ENCODE results near the gene ZNF492.
"Not testable (repeated sequence)": the region's sequence is repeated elsewhere in the genome, so short reads cannot be mapped to it uniquely, and the experiment has no call there.

The ZNF492 gene

DNA sequence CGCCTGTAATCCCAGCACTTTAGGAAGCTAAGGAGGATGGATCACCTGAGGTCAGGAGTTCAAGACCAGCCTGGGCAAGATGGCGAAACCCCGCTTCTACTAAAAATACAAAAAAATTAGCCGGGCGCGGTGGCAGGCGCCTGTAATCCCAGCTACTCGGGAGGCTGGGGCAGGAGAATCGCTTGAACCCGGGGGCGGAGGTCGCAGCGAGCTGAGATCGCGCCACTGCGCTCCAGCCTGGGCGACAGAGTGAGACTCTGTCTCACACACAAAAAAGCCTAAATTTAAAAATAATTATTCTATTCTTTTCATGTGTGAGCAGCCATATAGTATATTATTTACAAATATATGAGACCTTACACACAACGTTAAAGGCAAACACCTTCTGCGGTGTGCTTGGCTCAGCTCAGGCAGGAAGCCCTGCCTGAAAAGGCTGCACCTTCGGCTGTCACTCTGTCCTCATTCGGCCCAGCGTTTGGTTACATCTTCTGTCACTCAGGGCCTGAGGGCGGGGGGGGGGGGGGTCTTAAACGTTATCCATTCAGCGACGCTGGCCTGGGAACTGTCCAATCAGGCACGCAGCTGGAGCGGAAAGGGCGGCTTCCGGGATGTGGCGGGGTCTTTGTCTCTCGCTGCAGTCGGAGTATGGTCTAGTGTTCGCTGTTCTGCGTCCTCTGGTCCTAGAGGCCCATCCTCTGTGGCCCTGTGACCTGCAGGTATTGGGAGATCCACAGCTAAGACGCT is at the start of gene ZNF492:
TSS of gene ZNF492 (plus strand) at position 619 of the 744 bp plus-strand sequence. CDS start 19,076 bp downstream, outside the sequence.
- DNase-seq: peak; percentile 81

DNA sequence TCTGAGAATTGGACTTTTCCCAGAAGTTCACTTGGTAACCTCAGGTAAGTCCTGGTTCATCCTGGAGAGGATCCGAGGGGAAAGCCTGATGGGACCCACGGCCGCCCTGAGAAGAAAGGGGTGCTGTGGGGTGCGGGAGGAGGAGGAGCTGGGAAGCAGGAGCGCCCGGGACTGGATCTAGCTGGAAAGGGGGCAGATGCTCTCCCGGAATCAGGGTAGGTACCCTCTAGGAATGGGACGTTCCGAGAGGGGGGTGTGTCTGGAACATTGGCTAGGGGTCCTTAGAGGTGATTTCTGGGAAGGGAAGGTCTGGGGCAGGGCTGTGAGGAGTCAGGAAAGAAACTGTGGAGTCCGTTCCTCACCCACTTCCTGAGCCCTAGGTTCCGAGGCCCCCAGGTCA is 38.7 kb upstream of the ZNF492 start:
- no peak for DNase-seq

DNA sequence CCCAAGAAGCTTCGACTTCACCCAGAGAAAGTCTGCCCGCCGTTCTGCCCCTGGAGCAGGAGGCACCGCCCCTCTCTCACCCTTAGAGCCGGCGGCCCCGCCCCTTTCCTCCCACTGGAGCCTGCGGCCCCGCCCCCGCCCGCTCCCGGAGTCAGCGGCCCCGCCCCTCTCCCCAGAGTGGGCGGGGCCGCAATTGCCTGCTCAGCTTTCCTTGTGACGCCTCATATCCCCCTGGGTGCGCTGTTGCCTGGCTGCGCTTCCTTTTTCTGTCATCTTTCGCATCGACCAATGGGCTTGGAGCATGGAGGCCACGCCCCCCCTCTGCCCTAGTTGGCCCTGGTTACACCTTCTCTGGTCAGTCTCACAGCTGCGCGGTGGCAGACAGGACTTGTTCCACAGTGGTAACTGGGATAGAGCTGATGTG is 38.2 kb upstream of the ZNF492 start:
- no peak for DNase-seq

DNA sequence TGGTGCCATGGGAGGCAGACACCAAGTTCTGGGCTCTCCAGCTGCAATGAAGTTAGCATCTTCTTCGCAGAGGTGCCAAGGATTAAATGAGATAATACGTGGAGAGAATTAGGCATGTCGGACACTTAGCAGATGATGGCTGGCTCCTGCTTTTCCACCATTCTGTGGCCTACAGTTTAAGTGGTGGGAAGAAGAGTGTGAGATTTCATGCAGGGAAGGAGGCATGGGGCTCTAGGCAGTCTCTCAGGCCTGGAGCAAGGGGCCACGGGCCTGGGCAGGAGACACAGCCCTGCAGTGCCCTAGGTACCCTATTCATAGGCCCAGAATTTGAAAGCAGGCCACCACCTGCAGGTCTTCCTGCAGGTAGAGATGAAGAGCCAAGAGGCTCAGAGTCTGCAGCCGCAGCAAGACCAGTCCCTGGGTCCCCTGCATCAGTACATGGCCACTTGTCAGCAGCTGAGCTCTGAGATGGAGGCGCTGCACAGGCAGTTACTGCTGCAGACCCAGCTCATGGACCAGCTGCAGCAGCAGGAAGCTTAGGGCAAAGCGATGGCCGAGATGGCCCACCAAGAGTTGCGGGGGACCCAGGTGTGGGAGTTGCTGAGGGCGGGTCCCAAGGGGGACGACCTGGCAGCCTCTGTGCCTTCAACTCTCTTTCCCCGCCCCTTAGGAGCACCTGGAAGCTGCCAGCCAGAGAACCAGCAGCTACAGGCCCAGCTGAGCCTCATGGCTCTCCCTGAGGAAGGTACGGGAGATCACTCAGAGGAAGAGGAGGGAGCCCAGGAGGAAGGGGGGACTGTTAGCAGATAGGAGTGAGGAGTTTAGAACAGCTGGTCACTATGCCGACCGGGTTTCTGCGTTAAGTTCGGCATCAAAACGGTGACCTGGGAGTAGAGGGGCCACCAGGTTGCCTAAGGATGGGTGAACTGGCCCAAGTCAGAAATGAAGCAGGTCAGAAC is 33.2 kb upstream of the ZNF492 start:
- DNase-seq: no peak

DNA sequence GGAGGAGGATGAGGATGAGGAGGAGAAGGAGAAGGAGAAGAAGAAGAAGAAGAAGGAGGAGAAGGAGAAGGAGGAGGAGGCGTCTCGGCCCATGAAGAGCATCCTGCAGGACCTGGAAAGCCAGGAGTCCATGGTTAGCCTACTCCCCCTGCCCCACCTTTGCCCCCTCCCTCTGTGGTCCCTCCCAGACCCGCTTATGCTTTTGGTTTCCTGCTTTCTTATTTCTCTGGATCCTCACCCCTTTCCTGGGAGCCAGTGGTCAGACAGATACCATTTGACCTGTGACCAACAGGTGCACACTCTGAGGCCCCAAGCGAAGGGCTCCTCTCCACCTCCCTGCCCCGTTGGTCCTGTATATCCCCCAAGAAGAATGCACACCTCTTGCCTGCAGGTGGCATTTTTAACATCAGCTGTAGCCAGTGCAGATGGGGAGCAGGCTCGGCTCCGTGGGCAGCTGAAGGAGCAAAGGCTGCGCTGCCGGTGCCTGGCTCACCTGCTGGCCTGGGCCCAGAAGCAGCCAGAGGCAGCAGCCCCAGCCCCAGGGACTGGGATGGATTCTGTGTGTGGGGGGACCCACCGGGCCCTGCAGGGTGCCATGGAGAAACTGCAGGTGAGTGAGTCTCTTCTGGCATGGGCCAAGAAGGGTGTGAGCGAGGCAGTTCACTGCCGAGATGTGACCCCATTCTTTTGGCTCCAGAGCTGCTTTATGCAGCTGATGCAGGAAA is 32.1 kb upstream of the ZNF492 start:
- DNase-seq: no peak

DNA sequence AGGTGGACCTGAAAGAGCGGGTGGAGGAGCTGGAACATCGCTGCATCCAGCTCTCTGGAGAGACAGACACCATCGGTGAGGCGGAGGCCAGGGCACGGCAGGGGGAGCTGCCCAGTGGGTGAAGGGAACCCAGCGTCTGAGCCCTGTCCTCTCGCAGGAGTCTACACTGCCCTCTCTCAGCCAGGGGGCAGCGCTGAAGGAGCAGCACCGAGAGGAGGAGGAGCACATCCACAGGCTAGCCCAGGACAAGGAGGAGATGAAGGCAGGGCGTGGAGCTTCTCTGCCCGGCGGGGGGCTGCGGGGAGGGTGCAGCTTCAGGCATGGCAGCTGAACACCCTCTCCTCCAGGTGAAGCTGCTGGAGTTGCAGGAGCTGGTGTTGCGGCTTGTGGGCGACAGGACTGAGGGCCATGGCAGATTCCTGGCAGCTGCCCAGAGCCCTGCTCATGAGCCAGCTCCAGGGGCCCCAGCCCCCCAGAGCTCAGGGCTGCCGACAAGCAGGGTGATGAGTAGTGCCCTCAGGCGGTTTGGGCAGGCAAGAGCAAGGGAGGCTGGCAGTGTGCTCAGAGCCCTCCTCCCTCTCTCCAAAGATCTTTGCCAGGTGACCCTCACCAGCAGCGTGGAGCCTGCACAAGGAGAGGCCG is 31.4 kb upstream of the ZNF492 start:
- DNase-seq: no peak

DNA sequence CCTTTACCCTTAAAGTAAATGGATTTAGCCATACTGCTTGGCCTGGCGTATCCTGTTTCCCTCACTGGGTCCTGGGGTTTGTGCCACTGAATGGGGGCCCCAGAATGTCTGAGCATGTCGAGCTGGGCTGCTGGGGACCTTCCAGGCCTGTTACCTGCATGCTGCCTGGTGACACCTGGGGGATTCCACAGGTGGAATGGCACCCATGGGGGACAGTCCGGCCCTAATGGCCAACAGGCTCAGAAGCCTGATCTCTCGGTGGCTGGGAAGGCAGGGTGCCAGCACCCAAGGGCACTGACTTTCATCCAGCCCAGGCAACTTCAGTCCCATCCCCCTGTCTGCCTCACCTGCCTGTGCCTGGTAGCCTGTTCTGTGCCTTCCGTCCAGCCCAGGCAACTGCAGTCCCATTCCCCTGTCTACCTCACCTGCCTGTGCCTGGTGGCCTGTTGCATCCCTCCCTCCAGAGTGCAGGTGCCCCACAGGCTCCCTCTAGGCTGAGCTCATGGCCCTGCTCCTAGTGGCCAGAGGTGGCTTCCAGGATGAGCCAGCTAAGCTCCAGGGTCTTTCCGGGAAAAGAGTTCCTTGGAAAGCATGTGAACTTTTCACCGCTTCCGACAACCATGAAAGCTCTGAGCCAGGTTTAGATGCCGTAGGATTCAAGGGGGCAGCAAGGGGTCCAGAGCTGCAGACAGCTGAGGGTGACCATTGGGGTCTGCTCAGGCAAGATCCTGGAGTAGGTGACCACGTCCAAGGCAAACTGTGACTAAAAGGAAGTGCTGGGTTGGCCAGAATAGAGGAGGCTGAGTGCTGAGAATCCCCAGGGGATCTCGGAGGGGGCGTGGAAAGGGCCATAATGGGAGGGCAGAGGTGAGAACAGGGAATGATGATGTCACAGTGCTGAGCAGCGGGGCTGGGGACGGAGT is 30.3 kb upstream of the ZNF492 start:
- no peak for DNase-seq

DNA sequence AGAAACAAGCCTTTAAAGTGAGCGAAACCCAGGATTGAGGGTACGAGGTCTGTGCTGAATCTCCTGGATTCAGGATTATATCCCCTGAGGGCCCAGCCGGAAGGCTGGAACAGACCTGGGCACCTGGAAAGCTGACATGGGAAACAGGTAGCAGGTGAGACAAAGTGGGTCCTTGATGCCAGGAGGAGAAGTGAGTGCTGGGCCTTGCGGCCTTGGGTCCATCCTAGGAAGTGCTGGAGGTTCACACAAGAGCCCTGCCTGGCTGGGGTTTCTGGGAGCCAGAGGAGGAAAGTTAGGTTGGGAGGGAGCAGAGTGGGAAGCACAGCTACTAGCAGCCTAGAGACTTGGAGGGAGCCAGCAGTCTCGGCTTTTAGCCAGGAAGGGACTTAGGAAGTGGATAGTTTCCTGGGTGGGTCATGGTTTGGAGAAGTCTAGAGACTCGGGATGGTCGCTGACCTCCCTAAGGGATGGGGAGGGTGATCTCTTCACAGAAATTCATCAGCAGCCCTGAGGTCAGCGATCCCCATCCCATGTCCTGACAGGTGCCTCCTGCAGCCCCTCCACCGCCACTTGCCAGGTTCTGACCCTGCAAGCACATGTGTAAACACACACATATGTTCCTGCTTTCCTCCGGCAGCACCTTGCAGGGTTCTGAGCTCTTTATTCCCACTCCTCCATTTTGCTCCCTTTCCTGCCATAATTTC is 29.4 kb upstream of the ZNF492 start:
- no peak for DNase-seq

DNA sequence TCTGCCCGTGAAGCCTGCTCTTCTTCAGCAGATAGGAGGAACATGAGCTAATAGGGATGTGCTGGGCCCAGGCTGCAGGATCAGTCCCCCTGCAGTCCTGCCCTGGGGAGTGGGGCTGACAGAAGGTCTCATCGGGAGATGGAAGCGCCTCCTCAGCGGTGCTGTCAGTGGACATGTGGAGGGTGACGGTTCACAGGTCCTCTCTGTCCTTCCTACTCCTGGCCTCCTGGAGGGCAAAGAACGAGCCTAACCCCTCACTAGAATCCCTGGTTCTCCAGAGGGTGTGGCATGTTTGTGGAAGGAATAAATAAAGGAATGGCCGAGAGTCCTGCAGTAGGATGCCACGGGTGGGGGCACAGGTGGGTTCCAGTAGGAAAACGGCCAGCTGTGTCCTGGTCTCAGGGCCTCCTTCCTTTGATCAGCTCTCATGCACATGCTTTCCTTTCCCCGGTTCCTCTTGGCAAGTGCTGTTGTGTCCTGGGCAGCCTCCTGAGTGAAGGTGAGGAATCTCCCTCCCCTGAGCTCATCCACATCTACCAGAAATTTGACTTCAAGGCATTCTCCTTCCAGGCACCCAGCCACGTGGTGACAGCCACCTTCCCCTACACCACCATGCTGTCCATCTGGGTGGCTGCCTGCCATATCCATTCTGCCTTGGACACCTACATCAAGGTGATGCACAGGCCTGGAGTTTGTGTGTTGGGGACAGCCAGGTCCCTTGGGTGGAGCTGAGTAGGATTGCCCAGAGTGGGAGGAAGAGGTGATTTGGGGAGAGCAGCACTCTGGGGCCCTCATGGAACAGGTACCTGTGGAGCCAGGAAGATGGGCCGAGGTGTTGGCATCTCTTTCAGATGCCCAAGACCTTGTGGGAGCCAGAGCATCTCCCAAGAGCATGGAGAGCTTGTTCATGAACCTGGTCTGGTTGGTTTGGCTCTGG is 28.6 kb upstream of the ZNF492 start:
- DNase-seq: no peak

DNA sequence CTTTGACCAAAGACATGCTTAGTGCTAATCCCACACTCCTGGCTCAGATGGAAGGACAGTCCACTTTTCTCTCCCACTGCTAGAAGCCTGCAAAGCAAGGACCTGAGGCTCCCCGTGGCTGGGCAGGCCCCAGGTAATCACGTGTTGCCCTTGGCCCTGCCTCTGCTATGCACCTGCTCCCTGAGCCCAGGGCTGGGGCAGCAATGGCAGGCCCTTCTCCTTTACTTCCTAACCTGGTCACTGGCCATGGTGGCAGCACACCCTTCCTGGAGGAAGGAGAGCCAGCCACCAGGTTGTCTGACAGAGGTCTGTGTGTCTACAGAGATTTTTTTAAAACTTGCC is 27.9 kb upstream of the ZNF492 start:
- no peak for DNase-seq

DNA sequence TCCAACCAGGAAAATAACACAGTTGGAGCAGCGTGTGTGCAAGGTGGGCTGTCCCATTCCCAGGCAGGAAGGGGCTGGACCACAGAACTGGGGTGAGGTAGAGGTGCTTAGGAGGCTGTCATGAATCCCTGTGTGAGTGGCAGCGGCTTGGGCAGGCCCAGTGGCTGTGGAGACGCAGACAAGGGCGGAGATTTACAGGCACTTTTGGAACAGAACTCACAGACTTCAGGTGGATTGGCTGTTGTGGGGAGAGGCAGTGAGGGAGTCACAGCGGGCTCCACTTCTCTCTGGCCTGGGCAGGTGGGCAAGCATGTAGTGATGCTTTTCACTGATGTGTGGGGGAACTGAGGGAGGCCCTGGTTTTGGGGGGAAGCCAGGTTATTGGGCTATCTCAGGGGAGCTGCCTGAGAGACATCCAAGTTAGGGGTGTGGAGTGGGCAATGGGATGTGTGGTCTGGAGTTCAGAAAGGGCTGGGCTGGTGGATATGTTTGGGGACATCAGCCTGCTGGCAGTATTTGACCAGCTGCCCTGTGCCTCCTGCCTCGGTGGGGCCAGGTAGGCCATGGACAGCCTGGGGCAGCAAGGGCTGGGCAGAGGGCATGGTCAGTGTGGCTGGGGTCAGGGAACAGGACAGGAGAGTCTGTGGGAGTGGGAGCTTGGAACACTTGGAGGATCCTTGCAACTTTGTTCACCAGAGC is 27.0 kb upstream of the ZNF492 start:
- no peak for DNase-seq

DNA sequence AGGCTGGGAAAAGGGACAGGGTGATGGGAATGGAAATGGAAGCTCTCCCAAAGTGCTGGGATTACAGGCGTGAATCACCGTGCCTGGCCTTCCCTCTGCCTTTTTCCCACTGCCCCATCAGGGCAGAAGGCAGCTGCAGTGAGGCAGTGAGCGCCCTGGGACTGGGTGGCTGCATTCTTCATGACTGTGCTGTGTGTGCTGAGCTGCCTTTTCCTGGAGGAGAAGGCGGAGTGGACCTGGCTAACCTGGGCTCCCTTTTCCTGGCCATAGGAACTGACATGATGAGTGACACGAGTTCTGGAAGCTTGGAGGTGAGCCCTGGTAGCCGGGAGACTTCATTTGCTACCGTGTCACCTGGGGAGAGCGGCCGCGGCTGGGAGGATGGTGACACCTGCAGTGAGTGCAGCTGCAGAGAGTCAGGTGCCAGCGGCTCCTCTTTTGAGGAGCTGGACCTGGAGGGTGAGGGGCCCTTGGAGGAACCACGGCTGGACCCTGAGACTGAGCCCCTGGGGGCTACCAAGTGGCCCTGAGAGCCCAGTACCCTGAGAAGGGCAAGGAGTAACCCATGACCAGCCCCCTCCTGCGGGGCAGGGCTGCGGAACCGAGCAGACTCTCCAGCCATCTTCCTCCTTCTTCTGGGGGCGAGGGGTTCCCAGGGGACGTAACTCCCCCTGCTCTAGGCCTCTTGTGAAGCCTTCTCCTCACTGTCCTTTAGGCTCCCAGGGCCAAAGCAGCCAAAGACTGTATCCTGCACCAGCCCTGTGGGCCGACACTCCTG is 26.3 kb upstream of the ZNF492 start:
- DNase-seq: no peak

DNA sequence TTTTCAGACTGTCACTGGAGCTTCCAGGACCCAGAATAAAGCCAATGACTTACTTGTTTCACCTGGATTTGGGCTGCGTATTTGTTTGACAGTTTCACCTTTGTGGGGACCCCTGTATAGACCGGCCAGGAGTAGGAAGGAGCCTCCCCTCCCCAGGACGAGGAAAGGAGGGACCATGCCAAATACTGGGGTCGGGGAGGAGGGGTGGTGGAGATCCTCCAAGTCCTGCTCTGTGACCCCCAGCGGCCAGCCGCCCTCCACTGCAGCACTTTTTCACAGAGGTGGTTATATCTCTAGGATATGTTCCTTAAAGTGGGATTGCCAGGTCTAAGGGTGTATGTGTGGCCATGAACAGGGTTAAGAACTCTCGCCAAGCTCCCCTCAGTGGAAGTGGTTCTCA is 25.7 kb upstream of the ZNF492 start:
- DNase-seq: no peak

DNA sequence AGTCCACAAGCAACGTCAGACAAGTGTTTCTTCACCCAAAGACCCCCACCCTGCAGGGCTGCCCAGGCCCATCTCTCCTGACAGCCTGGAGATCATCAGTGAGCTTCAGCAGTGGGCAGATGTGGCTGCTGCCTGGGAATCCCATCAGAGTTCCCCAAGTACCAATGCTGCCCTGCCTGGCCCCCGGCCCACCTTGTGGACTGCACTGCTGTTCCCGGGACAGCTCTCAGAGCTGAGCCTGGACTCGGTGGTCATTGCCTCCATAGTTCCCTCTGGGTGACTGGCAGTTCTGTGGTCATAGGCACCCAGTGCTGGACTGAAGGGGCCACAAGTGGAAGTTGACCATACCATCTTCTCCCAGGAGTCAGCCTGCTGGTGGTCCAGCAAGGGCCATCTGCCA is 24.5 kb upstream of the ZNF492 start:
- no peak for DNase-seq

DNA sequence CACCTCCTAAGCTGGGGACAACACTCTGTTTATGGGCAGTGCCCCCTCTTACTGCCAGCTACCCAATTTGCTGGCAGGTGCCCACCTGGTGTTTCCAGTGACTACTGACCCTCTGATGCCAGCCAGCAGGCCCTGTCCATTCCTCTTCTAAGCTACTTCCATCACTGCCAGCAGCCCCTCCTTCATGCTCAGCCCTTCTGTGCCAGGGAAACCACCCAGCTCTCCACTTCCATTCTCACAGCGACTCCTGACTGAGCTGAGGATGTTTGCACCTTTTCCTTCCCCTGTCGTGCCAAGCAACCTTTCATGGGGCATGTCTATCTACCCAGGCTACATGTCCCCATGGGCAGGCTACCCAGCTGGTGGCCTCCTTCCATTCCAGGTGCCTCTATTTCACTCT is 24.0 kb upstream of the ZNF492 start:
- no peak for DNase-seq

DNA sequence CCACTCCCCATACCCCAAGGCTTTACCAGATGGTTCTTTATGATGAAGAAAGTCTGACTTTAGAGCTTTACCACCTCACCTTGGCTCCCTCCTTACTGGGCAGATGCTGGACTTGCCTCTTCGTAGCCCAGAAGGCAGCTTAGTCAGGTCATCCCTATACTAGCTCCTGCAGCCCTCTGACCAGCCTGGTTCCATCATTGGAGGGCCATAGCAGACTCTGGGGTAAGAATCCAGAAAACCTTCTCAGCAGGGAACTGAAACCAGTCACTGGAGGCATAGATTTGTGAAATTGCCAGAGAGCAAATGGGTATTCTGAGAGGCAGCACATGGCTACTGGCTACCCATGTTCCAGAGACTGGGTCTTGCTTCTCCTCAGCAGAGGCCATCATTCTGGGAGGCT is 21.8 kb upstream of the ZNF492 start:
- DNase-seq: no peak

DNA sequence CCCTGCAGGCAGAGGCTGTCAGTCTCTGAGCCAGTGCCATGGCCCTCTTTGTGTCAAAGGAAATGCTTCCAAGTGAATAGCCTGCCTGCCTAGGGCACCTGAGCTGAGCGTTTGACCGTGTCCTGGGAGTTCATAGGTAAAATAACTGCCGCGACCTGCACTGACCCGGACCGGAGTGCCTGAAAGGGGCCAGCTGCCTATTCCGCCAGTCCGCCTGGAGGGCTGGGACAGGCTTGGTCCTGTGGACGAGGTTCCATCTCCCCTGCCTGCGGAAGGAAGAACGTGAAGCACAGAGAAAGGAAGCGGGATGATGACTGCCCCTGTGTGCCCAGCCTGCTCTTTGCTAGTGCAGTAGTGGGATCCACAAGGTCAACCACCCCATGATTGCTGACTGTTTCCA is 17.5 kb upstream of the ZNF492 start:
- DNase-seq: no peak

DNA sequence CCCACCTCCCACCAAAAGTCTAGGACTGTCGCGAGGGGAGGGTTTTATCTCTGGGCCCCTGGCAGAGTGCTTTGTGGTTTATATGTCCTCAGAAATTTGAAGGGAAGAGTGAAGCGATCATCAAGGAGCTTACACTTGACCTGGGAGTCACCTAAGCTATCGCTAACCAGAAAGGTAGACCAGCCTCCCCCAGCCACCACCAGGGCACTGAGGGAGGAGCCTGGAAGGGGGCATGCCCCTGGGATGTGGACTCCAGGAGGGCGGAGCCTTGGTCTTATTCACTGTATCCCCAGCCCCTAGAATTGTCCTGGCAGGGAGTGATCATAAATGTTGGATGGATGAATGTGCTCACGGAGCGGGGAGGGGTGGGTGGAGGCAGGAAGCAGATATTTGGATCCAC is 16.9 kb upstream of the ZNF492 start:
- DNase-seq: not testable (repeated sequence)

Data from activated CD8-positive, alpha-beta memory T cell treated with anti-CD3 and anti-CD28 coated beads, Interleukin-2, amount 50 U/mL, for 48 hours (primary cell).